Measurements from ENCODE around the gene PRSS16.

Gene PRSS16

DNA sequence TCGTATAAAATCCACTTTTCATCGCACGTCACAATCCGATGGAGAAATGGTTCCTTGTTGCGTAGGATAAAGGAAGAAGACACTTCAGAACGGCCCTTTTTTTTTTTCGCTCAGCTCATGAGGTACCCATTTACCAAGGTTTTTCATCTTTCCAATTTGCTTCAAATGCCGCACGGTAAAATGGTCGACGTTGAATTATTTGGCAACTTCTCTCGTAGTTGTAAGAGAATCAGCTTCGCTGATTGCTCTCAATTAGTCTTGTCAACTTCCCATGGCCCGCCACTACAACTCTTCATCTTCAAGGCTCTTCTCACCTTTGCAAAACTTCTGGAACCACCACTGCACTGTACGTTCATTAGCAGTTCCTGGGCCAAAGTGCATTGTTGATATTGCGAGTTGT is 35.8 kb downstream of the PRSS16 start:
- DNase-seq (ENCODE audit: low read depth, low spot score) = no peak

DNA sequence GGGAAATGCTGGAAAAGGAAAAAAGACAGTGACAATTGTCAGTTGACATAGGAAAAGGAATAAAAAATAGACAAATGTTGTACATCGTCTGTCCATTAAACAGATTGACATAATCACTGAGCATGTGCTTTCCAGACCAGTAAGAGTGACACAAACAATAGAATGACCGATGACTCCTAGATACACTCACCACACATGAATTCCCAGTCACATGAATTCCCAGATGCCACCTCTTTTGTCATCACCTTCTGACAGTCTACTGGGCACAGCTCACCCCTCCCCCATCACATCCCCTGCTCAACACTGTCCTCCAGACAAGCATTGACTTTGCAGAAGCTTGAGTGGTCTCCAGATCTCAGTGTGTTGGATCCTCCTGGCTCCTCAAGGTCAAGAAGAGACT is 38.6 kb downstream of the PRSS16 start:
- DNase-seq (ENCODE audit: low read depth, low spot score) = no peak

DNA sequence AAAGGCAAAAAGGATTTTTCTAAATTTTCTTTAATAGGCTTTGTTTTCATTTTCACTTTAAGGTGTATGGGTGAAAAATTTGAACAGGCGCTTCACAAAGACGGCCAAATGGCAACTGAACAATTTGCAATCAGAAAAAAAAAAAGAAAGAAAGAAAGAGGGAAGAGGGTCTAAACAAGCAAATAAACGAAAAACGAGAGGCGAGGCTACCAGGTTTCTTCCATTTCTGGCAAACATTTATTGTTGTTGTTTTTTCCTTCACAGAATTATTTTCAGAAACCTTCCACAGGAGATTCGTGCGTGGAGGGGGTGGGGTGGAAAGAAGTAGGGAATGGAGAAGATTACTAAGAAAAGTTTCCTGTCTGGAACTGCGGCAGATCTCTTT is 40.2 kb downstream of the PRSS16 start:
- no peak for DNase-seq (ENCODE audit: low read depth, low spot score)

DNA sequence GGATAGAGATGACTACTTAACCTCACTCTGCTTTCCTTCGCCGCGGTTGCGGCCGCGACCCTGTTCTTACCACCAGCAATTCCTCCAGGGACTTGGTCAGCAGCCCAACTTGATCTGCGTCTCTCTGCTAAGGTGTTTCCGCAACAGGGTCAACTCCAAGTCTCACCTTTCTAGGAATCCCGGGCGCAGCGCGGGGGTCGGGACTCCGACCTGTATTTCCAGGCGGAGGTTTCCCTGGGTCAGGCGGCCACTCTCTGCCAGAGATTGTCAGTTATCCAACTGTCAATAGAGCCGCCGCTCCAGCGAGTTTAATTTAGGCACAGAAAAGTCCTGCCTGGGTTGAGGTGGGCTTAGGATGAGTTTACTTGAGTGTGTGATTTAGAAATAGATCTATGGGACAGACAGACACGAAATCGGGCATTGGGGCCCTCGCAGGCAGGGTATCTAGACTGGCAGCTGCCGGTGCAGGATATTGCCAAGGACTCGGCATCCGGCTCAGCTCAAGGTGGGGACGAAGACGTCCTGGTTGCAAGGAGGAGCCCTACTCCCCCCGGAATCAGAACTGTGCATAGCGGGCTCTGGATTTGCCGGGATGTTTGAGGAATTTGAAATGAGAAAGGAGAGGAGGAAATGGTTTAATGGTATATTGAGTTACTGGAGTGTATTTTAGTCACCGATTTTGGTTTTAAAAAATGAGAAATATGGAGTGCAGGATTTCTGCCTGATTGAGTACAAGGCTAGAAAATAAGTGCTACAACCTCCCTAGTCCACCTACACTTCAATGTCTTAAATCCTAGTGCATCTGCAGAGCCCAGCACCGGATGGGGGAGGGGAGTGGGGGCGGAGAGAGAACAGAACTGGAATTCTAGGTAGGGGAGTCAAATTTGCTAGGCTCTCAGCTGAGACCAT is 40.9 kb downstream of the PRSS16 start:
- DNase-seq (ENCODE audit: low read depth, low spot score) = no peak

DNA sequence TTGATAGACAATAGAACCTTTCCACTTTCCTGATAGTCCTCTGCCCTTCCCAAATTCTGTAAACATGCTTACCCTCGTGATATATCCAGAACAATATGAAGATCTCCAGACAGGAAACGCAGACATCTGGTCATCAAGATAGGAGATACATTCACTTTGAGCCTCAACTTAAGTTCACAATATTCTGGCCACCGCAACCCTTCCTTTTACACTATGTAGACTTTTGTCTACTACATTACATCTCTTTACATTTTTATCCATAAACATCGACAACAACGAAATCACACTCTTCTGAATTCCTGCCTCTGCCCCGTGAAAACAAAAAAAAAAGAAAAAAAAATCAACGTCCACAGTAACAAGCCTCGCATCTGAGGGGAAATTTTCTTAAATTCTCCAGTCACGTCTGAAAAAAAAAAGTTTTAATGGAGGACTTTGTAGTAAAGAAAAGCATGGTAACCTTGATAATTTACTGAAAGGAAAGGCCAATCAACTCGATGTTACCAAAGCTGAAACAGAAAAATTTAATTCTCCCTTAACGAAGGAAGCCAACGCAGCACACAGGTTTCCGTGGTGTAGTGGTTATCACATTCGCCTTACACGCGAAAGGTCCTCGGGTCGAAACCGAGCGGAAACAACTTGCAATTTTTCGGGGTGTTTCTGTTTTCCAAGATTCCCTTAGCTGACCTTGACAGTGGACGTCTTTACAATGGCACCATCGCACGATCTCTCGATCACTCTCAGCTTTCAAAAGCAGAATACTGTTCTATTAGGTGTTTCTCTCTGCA is 42.8 kb downstream of the PRSS16 start:
- no peak for DNase-seq (ENCODE audit: low read depth, low spot score)

DNA sequence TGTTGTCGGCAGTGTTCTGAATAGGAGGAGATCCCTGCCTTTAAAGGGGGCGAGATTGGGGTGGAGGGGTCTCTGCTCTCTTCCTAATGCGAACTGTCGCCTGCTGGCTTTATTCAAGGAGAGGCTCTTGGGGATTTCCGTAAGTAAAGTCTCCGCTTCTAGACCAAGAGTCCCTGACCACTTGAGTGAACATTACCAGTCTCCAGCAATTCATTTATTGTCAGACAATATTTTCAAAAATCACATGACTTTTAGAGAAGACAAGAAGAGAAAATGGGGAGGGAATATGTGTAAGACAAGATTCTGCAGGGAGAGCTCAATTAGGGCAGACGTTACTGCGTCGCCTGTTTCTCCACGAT is 43.3 kb downstream of the PRSS16 start:
- DNase-seq (ENCODE audit: low read depth, low spot score) = no peak

DNA sequence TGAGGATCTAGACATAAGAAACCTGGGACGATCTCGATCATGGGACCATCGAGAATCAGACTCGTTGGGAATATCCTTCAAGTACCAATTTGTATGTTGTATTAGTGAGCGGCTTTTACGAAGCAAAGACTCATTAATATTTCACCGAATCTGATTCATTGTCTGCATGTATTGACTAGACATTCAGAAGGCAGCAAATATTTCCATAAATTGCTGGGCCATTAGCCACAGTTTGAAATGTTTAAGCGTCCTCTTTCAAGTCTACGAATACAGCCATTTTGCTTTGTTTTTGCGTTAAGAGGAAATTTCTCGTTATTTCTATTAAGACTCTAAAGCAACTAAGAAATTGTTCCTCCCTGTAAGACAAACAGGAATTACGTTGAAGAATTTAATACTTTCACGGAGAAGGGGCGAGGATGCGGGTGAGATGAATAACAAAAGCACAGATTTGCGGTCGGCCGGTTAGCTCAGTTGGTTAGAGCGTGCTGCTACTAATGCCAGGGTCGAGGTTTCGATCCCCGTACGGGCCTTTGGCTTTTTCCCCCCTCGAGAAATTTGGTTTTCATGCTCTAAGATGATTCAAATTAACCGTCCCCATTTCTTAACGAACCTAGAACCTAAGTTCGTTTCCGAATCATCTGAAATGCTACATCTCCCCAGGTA is 46.1 kb downstream of the PRSS16 start:
- no peak for DNase-seq (ENCODE audit: low read depth, low spot score)

DNA sequence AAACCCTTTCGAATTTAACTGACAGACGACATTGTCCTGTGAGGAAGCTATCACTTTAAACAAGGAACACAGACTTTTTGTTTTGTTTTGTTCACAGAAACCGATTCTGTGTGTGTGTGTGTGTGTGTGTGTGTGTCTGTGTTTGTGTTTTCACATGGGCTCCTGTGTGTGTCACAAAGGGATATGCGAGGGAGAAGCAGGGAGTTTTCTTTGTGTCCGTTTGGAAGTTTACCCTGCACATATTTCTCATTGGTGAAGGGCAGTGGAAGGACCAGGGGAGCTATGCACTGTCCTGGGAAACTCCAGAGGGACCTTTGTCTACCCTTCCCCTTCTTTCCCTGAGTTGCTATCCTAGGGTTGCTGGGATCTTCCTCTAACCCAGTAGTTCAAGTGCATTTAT is 46.9 kb downstream of the PRSS16 start:
- DNase-seq (ENCODE audit: low read depth, low spot score) = no peak

DNA sequence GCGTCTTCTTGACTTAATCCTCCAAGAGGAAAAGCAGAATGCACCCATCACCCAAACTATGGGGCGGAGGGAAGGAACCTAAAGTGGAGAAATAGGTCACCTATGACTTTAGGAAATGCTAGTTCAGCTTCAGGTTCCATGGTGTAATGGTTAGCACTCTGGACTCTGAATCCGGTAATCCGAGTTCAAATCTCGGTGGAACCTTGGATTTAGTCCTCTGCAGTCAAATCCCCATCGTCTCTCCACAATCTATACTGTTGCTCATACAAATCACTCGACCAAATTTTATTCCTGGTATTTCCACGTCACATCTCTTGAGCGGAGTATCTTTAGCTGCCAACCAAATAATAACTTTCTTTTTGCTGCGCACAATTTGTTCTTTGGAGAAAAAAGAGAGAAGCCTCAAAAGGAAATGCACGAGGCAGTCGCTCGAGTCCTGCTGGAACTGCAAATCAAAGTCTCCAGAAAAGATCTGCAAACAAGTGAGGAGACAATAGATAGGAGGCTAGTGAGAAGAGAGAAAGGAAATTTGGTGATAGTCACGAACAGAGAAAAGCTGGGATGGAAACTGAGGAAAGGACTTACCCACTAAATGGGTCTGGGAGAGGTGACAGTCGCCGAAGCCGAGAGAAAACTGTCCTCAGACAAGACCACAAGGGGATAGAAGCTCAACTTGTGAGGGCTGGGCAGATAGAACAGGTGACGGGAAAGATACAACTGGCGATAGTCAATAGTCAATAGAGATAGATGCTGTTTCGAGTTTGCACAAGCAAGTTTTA is 48.0 kb downstream of the PRSS16 start:
- DNase-seq (ENCODE audit: low read depth, low spot score) = no peak

DNA sequence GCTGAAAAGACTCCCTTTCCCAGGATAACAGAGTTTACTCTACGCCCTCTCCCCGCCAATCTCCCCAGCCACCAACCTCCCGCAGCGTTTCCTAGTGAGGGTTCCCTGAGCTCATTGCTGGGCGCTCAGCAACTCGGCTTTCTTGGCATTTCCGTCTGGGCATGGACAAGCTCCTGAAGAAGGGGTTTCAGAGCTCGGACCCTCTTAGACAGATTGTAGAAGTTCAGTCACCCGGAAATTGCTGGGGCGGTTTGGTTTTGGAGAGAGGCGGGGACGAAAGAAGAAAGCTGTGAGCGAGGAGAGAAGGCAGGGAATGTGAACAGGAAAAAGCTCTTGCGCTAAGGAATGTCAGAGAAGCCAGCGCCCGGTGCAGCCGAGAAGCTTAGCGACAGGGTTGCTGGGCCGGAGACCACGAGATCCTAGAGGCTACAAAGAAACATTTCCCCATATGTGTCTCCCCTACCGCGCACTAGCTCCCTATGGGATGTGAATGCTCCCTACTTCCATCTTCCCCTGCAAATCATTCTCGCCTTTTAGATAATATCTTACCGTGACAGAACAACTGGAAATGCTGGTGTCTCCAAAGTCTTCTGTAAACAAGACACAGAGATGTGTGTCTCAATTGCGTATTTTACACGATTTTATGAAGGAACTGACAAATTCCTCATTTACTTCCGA is 48.7 kb downstream of the PRSS16 start:
- no peak for DNase-seq (ENCODE audit: low read depth, low spot score)

DNA sequence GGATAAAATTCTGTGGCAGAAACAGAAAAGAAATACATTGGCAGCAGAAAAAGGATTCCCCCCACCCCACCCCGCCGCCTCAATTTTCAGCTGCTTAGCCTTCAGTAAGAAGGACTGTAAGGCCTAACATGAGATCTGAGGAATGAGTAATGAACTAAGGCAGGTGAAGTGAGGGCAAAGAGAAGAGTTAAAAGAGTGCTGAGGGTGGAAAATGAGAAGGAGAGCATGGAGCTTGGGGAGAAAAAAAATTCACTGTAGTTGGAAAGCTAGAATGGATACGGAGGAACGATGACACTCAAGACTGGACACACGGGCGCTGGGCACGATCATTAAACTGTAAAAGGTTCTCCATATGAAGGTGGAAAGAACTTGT is 50.0 kb downstream of the PRSS16 start:
- no peak for DNase-seq (ENCODE audit: low read depth, low spot score)

DNA sequence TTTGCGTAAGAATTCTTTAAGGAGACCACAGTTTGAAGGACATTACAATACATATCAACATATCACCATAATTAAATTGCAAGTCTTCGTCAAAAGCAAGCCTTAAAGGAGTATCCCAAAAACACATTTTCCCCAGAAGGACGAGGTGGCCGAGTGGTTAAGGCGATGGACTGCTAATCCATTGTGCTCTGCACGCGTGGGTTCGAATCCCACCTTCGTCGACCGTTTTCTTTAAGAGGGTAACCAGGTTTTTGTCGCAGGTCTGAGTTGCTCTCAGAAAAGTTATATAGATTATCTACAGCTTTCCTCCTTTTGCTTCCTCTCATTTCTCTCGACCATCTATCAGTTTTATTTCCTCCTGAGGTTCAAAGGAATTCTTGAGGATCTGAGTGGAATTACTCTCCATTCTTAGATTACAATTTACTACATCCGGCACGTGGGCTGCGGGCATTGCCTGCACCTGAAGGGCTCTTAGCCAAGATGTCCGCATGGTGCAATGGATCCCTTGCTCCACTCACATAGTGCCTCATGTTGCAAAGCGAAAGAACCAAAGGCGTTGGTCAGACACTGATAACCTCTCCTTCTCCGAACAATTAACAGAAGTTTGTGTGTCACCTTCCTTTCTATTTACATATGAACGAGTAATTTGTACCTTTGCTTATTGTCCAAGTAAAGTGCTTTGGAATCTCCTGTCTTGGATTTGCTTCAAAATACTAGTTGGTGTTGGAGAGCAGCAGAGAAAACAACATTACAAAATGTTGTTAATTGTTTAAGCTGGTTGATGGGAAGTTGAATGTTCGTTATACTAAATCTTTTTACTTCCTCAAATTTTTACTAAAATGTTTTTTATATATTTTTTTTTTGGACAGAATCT is 50.6 kb downstream of the PRSS16 start:
- no peak for DNase-seq (ENCODE audit: low read depth, low spot score)

DNA sequence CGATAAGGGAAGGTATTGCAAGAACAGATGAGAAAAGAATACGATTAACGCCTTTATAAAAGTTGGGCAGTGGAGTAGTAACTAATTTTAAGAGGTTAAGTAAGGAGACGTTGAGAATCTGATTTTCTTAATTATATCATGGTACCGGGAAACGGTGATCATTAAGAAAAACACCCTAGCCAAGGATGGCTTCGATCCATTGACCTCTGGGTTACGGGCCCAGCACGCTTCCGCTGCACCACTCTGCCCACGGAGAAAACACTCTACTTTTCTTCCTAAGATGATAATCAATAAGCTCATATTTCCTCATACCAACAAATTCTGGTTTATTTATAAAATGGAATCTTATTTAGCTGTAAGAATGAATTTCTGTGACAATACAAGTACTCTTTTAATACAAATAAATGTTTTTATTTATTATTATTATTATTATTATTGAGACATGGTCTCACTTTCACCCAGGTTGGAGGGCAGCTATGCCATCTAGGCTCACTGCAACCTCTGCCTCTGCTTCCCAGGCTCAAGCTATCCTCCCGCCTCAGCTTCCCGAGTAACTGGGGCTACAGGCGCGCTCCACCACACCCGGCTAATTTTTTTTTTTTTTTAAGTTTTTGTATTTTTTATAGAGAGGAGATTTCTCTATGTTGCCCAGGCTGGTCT is 56.2 kb downstream of the PRSS16 start:
- DNase-seq (ENCODE audit: low read depth, low spot score) = no peak
